AG04449 (cell line): ENCODE data around the gene IL4I1.
A peak's percentile ranks its signal among the peaks of the same experiment; 100 is the strongest.

Experiments used
- CTCF ChIA-PET: fragments of 350-600 bp; formaldehyde crosslinking; extraction: SDS; loops from one replicate; lab custom pipeline; 2021; ENCODE audit warnings: antibody characterized with exemption; lab: Yijun Ruan, JAX
- POLR2A ChIA-PET: fragments of 400-600, 350-600 bp; formaldehyde crosslinking; extraction: SDS; loops from one replicate; lab custom pipeline; 2020; ENCODE audit warnings: antibody characterized with exemption, inconsistent platforms; lab: Yijun Ruan, JAX
- DNase-seq: peaks from one replicate; pipeline ENCODE4 v3.0.0-alpha.2; 2010; ENCODE audit warnings: low read depth, low spot score
- H3K4me3 ChIP-seq: 2 replicates; pipeline ENCODE4 v1.5.1; 2011; ENCODE audit warnings: low read depth, mild to moderate bottlenecking, control low read depth, low read length
- TF ChIP-seq, protein P1 (sequence below): IDR thresholded peaks from one replicate; pipeline ENCODE4 v1.5.1; 2011; ENCODE audit warnings: mild to moderate bottlenecking, moderate library complexity, low read length, control low read depth, inconsistent platforms; ENCODE audit not compliant: insufficient read depth; ENCODE audit errors: missing control alignments

The IL4I1 gene

DNA sequence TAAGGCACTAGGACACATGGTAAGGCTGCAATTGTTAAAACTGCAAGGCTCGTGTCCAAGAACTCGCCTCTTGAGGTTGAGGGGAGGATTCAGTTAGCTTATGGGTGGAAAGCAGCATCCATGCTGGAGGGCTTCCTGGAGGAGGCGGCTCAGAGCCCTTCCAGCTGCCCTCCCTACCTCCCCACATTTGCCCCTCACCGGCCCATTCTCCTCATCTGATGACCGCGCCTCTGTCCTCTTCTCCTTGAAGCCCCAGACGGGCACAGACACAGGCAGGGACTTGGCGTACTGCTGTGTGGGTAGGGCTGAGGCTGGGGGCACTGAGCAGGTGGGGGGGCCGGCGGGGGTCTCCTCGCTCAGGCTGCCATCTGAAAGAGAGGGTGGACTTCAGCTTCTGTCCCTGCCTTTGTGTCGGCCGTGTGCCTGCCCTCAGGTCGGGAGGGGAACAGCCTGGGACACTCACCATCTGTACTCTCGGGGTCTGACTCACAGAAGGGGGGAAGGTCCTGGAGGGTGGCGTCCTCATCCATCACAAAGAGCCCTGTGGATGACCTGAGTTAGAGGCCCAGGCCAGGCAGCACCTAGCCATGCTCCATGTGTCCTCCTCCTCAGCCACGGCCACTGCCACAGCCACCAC is 25.2 kb downstream of the IL4I1 start:
- DNase-seq, result no peak
- H3K4me3 ChIP-seq, result no peak overlapping the region
- CTCF ChIA-PET, result no interaction called here
- TF ChIP-seq, protein P1, sequence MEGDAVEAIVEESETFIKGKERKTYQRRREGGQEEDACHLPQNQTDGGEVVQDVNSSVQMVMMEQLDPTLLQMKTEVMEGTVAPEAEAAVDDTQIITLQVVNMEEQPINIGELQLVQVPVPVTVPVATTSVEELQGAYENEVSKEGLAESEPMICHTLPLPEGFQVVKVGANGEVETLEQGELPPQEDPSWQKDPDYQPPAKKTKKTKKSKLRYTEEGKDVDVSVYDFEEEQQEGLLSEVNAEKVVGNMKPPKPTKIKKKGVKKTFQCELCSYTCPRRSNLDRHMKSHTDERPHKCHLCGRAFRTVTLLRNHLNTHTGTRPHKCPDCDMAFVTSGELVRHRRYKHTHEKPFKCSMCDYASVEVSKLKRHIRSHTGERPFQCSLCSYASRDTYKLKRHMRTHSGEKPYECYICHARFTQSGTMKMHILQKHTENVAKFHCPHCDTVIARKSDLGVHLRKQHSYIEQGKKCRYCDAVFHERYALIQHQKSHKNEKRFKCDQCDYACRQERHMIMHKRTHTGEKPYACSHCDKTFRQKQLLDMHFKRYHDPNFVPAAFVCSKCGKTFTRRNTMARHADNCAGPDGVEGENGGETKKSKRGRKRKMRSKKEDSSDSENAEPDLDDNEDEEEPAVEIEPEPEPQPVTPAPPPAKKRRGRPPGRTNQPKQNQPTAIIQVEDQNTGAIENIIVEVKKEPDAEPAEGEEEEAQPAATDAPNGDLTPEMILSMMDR, result no peak
- POLR2A ChIA-PET, result no interaction called here

DNA sequence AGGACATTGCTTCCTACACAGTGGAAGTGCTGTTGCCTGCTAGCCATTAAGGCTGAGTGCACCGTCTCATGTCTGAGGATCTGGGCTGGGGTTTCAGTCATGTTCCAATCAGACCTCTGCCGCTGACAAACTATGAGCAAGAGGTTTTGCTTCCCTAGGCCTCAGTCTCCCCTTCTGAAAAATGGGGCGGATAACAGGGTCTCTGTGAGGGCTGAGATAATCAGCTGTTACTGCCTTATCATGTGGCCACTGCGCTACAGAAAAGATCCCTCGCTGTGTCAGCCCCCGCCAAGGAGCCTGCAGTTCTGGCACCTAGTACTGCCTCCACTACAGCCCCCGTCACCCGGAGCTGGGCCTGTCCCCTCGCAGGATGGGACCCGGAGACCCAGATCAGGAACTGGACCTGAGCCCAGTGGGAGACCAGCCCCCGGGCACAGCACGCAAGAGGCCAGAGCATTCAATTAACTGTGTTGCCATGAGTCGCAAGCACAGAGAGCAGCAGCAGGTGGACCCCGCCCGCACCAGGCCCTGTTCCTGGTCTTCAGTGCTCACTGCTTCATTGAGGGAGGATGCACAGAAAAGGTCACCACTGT is 26.3 kb downstream of the IL4I1 start:
- TF ChIP-seq, protein P1, result no peak
- ChIA-PET CTCF (interaction anchor here (1.5 kb wide), 1 partner anchor 189 kb away, joined by 3 read pairs; no protein-coding TSS in a partner anchor), POLR2A (interaction anchor here (2.8 kb wide), 1 partner anchor 12 kb away, joined by 13 read pairs; no protein-coding TSS in a partner anchor)
- no peak for DNase-seq
- peak overlapping the region; percentile 61 for H3K4me3 ChIP-seq

DNA sequence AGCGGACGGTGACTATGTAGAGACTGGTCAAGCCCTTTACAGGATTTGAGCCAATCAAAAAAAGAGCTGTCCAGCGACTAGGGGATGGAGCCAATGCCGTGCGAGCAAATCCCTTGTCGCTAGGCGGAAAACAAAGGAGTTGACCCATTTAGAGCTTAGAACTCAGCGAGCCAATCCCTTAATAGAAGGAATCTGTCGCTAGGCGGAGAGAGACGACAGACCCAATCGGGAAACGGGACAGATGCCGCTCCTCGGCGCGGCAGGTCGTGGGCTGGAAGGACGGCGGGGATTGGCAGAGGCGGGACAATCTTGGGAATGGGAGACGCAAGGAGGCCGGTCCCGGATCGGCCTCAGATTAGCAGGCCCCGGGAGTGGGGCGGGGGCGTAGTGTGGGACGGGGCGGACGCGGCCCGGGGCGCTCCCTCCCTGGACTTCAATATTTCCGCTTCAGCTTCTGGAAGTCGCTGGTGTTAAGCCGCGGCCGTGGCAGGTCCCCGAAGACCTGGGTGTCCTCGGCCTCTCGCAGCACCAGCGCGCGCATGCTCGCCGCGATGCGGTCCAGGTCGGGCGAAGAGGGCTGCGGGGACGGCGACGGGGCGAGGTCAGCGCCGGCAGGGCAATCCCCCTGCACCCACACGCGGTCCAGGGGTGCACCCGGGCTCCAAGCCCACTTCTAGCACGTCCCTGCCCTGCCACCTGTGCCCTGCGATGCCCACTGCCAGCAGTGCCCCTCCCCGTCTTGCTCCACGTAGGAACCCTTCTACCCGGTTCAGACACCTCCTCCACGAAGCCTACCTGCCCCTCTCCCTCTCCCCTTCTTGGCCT is 27.0 kb downstream of the IL4I1 start:
- POLR2A ChIA-PET, result interaction anchor here (0.6 to 2.8 kb wide), 5 partner anchors 7 to 229 kb away, joined by 3 to 13 read pairs (median 4); partner anchors contain the start of gene AKT1S1
- DNase-seq, result peak; percentile 99
- H3K4me3 ChIP-seq, result peak overlapping the region; percentile 61
- CTCF ChIA-PET, result interaction anchor here (0.8 to 1.5 kb wide), 2 partner anchors 17 to 189 kb away, joined by 3 read pairs; no protein-coding TSS in a partner anchor
- TF ChIP-seq, protein P1, result no peak

DNA sequence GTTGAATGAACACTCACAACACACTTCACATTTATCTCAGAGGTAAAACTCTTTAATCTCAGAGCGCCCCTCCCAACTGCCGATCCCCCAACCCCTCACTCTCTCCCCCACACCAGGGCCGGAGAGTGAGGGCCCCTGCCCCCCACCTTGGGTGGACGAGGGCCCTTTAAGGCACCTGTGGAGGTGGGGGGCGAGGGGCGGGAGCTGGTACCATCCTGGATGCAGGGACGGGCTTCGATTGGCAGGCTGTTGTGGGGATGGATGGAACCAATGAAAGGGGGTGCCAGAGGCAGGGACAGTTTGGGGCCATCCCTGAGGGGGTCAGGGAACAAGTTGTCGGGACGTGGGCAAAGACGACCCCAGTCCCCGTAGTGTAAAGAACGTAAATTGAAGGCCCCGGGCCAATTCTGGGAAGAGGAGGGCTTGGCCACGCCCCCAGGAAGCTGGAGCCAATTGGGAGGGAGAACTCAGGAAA is 27.6 kb downstream of the IL4I1 start:
- CTCF ChIA-PET, result interaction anchor here (0.8 to 1.5 kb wide), 2 partner anchors 16 to 188 kb away, joined by 3 read pairs; no protein-coding TSS in a partner anchor
- DNase-seq, result no peak
- TF ChIP-seq, protein P1, result no peak
- POLR2A ChIA-PET, result interaction anchor here (0.9 to 2.8 kb wide), 4 partner anchors 8 to 19 kb away, joined by 3 to 13 read pairs (median 6); partner anchors contain the start of gene AKT1S1
- peak overlapping the region; percentile 56 for H3K4me3 ChIP-seq

DNA sequence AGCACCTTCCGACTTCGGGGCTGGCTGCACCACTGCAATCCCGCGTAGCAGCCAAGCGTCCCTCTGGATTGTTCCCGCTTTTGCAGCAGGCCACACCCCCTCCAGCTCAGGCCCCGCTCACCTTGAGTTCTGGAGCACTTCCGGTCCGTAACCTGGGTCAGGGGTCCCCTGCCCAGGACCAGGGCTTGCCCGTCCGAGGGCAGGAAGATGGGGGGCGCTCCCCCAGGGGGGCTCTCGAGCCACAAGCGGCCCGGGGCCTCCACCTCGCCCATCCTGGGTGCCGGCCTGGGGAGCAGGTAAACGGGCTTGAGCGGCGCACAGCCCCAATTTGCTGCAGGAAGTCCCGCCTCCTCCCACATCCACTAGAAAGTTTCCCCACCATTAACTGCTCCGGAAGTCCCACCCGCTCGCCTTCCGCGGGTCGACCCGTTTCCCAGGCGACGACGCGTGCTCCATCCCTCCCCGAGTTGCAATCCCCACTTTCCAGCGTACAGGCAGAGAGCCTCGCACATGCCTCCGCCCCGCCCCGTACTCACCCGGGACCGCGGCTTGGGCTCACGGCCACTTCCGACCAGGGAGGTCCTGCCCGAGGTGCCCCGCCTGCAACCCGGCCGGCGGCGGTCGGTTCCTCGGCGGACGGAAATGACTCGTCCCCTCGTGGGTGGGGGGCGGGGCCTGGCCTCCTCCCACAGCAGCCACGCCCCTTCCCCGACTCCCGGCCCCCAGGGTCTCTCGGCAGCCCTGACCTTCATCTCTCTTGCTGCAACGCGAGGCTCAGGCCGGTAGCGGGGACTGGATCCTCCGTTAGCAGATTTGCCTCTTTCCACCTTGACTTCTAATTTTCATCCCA is 29.5 kb downstream of the IL4I1 start, which contains the start of gene PNKP:
PNKP (minus strand) TSS at position 644 of the 850 bp plus-strand sequence; CDS start at position 272, 372 bp downstream.
- TF ChIP-seq, protein P1, result no peak
- POLR2A ChIA-PET, result interaction anchor here (0.8 to 2.4 kb wide), 5 partner anchors 9 to 191 kb away, joined by 3 to 10 read pairs (median 3); partner anchors contain the start of gene PTOV1
- CTCF ChIA-PET, result interaction anchor here (0.6 to 0.7 kb wide), 2 partner anchors 149 kb away, joined by 3 read pairs; no protein-coding TSS in a partner anchor
- H3K4me3 ChIP-seq, result peak within 1 kb of the TSS; percentile 87
- peak; percentile 42 for DNase-seq
